Dedifferentiated amniotic fluid mesenchymal stem cell (primary cell): ENCODE results near the gene PXDN.
"Not testable (repeated sequence)": the region's sequence is repeated elsewhere in the genome, so short reads cannot be mapped to it uniquely, and the experiment has no call there.

Experiments
- DNase-seq: peaks from one replicate; pipeline ENCODE4 v3.0.0-alpha.2; 2016; ENCODE audit errors: extremely low spot score

Gene PXDN

GRCh38 chr2:1726558-1726957 is 17.8 kb downstream of the PXDN start:
- DNase-seq: no peak

GRCh38 chr2:1724351-1724750 is 20.0 kb downstream of the PXDN start:
- not testable (repeated sequence) for DNase-seq

GRCh38 chr2:1723397-1724042 is 20.8 kb downstream of the PXDN start:
- no peak for DNase-seq

- no peak for DNase-seq
Measured at GRCh38 chr2:1722692-1723091, 21.6 kb downstream of the PXDN start.

GRCh38 chr2:1721706-1722646 is 22.3 kb downstream of the PXDN start:
- peak; percentile 63 for DNase-seq

GRCh38 chr2:1718339-1719220 is 25.7 kb downstream of the PXDN start:
- DNase-seq: no peak

- no peak for DNase-seq
Measured at GRCh38 chr2:1717113-1717512, 27.2 kb downstream of the PXDN start.

GRCh38 chr2:1716441-1716840 is 27.9 kb downstream of the PXDN start:
- DNase-seq: no peak

GRCh38 chr2:1716014-1716305 is 28.4 kb downstream of the PXDN start:
- DNase-seq: not testable (repeated sequence)

- DNase-seq: no peak
Measured at GRCh38 chr2:1715184-1716013, 28.9 kb downstream of the PXDN start.

GRCh38 chr2:1714291-1715064 is 29.8 kb downstream of the PXDN start:
- DNase-seq: no peak

GRCh38 chr2:1713839-1714236 is 30.5 kb downstream of the PXDN start:
- no peak for DNase-seq

- no peak for DNase-seq
Measured at GRCh38 chr2:1713142-1713838, 31.0 kb downstream of the PXDN start.

GRCh38 chr2:1709946-1710560 is 34.3 kb downstream of the PXDN start:
- DNase-seq: no peak

- no peak for DNase-seq
Measured at GRCh38 chr2:1709335-1709605, 35.0 kb downstream of the PXDN start.

GRCh38 chr2:1708476-1709334 is 35.6 kb downstream of the PXDN start:
- no peak for DNase-seq

GRCh38 chr2:1707771-1708418 is 36.4 kb downstream of the PXDN start:
- peak; percentile 75 for DNase-seq

GRCh38 chr2:1706089-1706841 is 38.0 kb downstream of the PXDN start:
- not testable (repeated sequence) for DNase-seq
